NCI-H1105 treated with DMSO at 0.1 percent for 48 hours (cell line): Measurements from ENCODE around the gene RNASET2.

Experiments used
- DNase-seq: peaks from one replicate; lab custom pipeline; 2025; lab: John Stamatoyannopoulos, UW

RNASET2 gene, protein sequence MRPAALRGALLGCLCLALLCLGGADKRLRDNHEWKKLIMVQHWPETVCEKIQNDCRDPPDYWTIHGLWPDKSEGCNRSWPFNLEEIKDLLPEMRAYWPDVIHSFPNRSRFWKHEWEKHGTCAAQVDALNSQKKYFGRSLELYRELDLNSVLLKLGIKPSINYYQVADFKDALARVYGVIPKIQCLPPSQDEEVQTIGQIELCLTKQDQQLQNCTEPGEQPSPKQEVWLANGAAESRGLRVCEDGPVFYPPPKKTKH

DNA sequence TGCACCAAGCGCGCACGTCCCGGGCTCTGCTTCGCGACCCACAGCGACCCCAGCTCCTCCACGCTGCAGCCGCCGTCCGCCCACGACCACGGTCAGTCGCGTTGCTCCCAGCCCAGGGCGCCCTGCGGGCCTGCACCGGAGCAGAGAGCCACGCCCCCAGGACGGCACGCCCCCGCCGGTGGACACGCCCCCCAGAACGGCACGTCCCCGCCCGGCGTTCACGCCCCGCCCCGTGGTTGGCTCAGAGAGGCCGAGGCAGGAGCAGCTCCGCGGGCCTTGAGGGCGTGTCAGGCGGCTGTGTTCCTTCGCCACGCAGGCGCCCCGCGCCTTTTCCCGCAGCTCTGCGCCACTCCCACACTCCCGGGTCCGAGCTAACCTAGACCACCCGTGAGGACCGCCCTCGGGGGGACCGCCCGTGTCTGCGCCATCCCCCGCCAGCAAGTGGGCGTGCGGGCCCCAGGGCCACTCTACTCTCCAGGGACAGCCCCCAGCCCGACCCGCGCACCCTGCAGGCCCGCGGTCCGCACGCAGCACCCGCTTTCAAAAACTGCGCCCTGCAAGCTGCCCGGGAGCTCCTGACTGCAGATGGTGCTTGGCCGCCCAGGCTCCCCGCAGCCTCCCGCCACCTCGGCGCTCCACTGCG lies at the start of gene RNASET2:
Gene RNASET2, minus strand, starts transcription at position 107 of the 643 bp plus-strand sequence. CDS start 368 bp downstream, outside the sequence.
- DNase-seq: peak; percentile 96

DNA sequence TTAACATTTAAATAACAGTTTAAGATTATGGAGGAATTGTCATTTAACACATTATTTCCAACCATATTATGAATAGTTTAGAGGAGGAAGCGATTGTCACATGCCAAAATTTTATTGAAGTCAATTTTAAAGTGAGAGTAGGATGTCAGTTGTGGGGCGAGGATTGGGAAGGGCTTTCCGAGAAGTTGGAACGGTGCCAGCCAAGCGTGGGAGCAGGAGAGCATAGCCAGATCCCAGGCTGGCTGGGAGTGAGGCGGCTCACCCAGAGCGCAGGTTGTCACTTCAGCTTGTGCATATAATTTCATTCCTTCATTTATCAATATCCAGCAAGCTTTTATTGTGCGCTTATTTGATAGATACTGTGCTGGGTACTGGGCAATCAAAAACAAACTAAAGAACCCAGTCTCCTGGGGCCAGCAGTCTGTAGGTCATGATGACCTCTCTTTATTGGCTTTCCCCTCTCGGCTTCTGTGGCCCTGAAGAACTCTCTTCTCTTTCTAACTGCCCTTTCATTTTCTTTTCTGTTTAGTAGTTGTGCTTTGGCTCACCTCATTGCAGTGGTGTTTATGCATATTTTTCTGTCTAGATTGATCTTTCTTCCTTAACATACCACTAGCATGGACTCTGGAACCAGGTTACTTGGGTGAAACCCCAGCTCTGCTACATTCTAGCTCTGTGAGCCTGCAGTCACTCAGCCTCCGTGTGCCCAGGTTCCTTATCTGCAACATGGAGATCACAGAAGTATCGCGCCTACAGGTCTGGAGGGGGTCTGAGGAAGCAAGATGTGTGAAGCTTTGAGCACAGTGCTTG lies 49.2 kb upstream of the RNASET2 start:
- peak; percentile 18 for DNase-seq

DNA sequence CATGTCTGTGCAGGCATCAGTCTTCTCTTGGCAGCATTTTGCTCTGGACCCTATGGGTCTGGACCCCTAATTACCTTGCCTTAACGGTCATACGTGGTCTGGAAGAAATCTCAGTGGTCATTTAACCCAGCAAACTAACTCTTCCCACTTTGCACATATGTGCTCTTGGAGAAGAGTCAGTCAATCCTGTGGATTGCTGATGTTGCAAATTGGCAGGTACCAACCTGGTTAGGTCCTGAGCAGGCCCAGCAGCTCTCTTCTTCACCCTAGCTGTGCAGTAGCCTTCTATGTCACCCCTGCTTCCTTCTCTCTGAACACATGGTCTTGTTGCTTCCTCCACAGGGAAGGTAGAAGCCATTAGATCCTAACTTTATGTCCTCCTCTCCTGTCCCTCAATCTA lies 44.4 kb upstream of the RNASET2 start:
- DNase-seq: no peak

DNA sequence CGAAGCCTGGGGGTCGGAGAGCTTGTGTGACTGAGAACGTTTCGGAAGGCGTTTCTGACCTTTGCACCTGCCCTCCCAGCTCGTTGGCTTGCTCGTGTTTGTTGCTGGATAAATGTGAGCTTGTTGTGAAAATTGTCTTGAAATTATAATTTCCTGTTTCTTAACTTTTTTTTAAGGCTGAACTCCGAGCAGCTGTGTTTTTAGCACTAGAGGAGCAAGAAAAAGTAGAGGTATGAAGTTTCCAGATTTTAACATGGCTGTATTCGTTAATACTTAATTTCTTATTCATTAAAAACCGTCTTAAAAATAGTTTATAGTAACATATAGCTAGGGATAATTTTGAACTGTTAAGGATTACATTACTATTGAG lies 43.5 kb upstream of the RNASET2 start:
- DNase-seq: no peak

DNA sequence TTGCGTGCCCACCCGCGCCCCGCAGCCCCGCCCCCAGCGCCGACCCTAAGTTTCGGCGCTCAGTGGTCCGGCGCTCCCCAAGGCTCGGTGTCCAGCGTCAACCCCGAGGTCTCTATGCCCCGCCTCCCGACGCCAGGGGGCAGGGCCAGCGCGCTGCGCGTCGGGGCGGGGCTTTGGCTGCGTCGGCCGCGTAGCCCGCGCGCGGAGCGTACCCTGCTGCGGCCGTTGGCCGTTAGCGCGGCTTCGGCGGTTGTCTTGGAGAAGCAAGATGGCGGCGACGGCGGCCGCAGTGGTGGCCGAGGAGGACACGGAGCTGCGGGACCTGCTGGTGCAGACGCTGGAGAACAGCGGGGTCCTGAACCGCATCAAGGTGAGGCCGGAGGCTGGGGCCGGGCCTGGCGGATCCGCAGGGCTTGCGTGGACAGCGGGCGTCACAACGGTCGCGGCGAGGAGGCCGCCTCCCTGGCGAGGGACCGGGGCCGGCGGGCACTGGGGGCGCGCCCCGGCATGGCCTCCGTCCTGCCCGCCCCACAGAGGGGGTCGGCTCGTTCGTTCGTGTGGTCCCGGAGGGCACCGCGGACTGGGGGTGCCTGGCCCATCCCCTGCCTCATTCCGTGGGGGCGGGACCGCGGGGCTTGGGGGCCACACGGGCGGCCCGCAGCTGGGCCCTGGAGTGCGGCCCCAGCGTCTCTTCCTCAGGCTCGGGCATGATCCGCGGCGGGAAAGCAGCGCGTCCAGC lies 43.0 kb upstream of the RNASET2 start, which contains the start of gene CEP43:
Gene CEP43, plus strand, starts transcription at position 253 of the 739 bp plus-strand sequence. Its CDS starts 16 bp downstream, at position 269.
- DNase-seq: peak; percentile 99

DNA sequence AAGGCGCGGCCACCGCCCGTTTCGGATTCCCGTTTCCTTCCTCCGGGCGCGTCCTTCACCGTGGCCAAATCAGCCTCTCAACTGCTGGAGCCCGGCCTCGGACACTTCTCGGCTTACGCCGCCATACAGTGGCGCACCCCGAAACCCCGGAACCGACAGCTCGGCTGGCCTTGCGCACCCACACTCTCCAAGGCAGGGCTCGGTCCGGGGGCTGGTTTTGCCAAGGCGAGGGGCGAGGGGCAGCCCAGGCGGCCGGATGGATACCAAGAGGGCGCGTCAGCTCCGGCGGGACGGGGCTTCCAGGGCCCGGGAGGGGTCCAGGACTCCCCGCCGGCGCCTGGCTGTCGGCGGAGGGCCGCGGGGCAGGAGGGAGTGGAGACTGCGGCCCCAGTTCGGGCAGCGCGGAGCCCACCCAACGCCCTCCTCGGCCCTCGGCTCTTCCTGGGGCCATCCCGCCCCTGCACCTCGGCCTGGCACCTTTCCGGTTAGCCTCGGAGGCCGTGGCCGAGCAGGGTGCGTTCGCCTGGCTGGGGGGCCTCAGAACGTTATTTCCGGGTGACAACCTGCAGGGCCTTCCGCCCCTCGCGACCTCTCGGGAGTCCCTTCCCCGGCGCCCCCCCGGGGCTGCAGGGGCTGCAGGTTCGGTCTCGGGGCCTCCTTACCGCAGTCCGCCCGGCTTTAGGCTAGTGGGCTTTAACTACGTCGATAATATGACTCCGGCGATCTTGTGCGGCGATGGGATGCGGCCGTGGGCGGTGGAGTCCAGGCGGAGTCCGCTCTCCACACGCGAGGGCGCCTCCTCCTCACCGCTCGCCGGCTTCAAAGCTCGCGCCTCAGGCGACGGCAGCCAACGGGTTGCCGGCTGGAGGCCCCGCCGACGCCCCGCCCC lies 42.1 kb upstream of the RNASET2 start:
- peak; percentile 27 for DNase-seq

DNA sequence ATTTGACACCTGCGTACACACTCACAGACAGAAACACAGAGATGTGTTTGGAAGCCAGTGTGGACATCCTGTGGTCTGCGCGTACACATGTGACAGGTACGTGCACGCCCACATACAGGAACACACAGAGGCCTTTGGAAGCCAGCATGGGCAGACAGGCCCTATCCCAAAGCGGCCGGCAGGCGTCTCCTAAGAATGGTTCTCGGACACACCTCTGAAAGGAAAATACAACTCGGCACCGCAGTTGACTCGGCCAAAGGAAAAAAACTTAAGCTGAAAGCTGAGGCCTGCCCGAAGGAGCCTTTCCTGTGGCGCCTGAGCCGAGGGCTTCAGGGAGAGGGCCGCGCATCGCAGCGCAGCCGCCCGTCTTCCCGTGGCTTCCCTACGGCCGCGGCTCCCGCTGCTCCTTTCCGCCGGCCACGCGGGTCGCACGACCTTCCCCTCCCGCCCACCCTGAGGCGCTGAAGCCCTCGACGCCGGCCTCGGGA lies 41.5 kb upstream of the RNASET2 start:
- DNase-seq: peak; percentile 40

DNA sequence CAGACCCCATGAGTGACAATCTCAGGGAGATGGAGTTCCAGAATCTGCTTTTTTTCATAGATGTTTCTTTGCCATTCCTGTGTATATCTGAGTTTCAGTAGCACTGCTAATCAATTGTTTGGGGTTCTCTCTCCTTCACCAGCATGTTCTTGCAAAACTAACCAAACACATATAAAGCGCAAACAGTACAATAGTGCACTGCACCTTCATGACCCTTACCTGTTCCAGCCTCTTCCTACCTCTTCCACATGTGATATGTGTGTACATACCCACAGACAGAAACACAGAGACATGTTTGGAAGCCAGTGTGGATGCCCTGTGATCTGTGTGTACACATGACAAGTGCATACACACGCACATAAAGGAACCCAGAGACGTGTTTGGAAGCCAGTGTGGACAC lies 41.0 kb upstream of the RNASET2 start:
- no peak for DNase-seq

DNA sequence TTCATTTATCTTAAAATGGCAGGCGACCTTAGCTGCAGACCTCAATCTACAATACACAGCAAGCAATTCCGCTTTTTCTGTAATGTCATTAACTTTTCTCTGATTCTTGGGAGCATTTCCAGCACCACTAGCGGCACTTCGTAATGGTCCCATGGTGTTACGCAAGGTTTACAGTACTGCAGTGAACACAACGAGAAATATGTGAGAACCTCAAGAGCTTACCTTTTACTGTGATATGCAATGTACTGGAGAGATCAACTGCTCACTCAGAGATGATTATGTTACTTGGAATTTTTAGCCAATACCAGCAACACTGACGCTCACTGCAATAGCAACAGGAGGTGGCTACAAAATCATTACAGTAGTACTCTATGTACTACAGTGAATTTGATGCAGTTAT lies 40.1 kb upstream of the RNASET2 start:
- DNase-seq: no peak

DNA sequence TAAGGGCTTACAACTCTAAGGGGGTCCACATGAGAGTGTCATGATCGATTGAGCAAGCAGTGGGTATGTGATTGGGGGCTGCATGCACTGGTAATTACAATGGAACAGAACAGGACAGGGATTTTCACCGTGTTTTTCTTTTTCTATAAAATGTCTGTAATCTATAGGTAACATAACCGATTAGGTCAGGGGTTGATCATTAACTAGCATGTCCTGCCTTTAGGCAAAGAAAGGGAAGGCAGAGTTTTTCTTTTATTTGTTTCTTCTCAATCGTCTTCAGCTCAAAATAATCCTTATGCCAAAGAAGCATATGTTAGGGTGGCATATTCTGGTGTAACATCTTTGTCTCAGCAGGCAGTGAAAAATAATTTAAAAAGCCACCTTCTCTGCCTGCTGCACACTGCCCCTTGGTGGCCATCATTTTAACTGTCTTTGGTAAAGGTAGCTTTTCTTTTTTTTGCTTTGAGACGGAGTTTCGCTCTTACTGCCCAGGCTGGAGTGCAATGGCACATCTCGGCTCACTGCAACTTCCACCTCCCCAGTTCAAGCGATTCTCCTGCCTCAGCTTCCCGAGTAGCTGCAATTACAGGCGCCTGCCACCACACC lies 33.2 kb upstream of the RNASET2 start:
- DNase-seq: peak; percentile 46

DNA sequence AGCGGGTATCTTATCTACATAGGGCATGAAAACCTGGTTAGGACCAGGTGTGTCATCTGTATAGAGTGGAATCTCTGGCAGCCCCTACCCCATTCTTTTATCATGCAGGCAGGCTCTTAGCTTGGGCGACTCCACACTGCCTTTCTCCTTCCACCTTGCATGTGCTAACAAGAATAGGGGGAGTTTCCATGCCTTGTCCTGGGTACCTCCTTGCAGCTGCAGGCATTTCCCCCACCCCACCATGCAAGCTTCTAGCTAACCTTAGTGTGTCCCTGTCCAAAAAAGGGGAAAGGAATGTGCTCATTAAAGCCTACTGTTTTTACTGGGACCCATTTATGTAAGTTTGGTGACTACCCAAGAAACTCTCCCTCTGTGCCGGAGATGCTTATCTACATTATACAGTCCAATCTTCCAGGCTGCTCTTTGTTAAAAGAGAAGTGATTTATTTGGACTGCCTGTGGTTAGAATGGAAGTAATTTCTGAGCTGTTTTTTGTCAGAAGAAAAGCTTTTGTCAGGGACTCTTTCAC lies 32.4 kb upstream of the RNASET2 start:
- no peak for DNase-seq

DNA sequence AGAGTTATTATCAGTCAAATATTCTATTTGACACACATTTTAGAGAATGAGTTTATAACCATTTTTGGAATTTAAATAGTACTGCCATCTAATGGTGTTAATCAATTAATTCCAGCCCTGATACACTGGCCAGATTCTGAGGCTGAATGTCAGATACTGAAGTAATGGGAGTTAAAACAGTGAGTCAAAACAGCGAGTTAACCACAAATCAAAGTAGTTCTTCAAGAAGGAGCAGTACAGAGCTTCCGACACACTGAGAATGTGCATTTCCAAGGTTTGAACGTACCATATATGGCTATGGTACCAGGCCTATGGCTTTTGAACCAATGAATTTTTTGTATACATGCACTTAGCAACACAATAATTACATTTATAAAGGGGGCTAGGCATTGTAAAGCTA lies 31.6 kb upstream of the RNASET2 start:
- DNase-seq: no peak

DNA sequence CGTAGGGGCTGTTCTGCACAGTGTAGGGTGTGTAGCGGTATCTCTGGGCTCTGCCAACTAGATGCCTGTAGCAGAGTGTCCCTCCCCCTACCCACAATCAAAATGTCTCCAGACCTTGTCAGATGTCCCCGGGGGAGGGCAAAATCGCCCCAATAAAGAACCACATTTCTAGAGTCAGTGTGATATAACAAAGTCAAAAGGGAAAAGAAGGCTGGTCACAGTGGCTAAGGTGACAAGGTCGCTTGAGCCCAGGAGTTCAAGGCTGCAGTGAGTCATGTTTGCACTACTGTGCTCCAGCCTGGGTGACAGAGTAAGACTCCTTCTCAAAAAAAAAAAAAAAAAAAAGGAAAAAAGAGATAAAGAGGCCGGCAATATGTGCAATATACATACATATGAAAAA lies 31.1 kb upstream of the RNASET2 start:
- no peak for DNase-seq

DNA sequence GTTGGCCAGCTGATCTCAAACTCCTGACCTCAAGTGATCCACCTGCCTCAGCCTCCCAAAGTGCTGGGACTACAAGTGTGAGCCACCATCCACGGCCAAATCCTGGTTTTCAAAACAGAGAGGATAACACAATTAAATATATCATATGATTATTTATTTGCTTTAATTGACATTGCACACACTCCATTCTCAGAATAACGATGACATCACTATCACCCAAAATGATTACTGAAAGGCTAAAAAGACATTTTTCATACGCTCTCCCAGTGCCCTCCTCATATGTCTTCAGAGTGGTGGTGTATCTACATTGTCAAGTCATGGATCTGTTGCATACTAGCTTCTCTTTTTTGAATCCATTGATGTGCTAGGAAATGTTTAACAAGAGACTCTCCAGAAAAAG lies 24.4 kb upstream of the RNASET2 start:
- DNase-seq: no peak

DNA sequence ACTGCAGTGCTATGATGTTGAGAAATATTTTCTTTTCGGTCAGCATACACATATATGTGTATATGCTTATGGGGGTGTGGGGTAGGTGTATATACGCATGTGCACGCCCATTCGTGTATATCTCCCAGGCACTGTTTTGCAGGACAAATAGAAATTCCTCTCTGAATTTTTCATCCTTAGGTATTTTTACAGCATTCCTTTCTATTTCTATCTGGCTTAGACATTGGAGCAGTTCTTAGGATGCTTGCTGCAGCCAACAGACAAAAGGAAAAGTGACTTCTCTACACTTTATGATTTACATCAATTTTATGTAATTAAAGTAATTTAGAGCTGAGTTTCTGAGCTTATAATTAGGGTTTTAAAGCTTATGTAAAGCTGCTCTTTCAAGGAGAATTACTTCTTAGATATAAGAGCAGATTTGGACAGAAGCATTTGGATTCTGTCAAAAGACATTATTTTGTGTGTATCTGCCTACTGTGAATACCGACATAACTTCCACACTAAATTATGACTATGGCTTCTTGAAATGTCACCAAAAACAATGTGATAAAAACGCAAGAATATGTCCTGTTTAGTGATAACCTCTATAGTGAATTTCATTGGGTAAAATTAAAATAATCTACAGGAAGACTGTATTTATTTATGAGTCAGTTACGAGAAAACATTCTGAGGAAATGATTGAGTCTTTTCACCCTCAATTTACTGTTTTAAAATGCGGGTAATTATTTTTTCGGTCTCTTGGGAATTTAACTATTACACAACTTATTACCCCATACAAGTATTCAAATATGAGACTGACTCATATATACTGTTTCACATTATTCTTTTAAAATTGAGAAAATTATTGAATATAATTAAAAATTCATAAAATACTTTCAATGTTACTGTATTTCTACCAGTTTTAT lies 21.5 kb upstream of the RNASET2 start:
- no peak for DNase-seq

DNA sequence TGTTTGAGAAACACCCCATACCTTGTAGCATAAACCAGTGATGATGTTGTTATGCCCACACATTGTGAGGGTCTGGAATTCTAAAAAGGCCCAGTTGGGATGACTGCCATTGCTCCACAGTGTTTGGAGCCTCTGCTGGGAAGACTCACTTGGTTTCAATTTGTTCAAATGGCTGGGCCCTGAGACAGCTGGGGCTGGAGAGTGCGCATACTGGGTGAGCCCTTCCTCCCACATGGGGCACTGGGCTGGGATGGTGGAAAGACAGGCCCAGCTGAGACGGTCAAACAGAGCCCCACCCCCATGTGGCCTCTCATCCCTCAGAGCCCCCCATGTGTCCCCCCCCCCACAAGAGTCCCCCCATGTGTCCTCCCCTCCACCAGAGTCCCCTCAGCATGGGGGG lies 20.3 kb upstream of the RNASET2 start:
- no peak for DNase-seq

DNA sequence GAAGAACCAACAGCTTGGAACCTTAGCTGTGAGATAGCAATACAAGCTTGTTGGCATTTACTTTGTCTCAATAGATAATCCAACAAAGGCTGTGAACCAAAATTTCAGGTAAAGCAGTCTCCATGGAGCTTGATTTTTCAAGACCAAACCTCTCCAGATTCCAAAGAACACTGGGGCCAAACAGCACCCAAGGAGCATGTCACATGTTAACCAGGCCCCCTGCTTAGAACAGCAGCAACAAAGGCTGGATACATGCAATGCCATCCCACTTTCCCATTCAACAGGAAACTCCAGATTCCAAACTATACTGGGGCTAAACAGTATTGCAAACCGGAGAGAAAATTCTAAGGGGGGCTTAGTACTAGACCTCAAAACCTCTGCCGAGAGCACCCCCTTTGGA lies 15.8 kb upstream of the RNASET2 start:
- no peak for DNase-seq

DNA sequence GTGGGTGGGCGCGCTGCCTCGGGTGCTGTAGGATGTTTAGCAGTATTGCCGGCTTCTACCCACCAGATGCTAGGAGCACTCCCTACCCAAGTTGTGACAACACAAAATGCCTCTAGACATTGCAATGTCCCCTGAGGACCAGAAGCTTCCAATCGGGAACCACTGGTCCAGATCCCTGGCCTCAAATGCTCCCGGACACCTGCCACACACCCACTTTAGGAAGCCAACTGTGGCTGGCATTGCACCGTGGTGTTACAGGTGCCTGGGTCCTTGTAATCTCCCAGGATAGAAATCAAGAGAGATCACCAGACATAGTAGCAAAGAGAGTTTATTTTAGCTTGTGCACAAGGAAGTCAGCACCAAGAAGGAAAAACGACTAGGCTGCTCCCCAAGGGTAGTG lies 14.9 kb upstream of the RNASET2 start:
- no peak for DNase-seq

DNA sequence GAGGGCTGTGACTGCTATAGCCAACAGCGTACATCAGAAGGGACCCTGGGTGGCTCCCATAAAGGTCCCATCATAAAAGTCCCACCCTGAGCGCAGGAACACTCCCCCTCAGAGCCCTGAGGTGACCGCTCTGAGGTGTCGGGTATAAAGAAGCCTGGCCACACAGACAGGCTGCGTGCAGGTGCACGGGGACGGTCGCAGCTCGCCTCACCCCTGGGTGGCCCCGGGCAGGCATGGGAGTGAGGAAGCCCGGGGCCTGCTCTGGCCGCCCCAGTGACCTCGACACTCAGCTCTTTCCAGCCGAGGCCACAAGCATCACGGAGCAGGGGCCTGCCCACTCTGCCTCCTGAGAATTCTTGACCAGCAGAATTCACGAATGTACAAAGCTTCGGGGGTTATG lies 14.4 kb upstream of the RNASET2 start:
- no peak for DNase-seq
